ENCODE data around the gene FAM24B.

- TF ChIP-seq, protein P1, sequence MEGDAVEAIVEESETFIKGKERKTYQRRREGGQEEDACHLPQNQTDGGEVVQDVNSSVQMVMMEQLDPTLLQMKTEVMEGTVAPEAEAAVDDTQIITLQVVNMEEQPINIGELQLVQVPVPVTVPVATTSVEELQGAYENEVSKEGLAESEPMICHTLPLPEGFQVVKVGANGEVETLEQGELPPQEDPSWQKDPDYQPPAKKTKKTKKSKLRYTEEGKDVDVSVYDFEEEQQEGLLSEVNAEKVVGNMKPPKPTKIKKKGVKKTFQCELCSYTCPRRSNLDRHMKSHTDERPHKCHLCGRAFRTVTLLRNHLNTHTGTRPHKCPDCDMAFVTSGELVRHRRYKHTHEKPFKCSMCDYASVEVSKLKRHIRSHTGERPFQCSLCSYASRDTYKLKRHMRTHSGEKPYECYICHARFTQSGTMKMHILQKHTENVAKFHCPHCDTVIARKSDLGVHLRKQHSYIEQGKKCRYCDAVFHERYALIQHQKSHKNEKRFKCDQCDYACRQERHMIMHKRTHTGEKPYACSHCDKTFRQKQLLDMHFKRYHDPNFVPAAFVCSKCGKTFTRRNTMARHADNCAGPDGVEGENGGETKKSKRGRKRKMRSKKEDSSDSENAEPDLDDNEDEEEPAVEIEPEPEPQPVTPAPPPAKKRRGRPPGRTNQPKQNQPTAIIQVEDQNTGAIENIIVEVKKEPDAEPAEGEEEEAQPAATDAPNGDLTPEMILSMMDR (IDR thresholded peaks at IDR 0.05; ENCODE audit: low read depth, low read length), result no peak
- TF ChIP-seq EZH2phosphoT487 (IDR thresholded peaks at IDR 0.05; ENCODE audit: low read depth), result no peak
Measured at GRCh38 chr10:122882766-122883165, 3.4 kb upstream of the FAM24B start.
